PC-9 (cell line): ENCODE data around the gene PER2. TPM values are rescaled to one million over a fixed set of nuclear protein-coding genes. Genes with fewer than 3 reads are reported as not detected.
"Not testable (repeated sequence)": the region's sequence is repeated elsewhere in the genome, so short reads cannot be mapped to it uniquely, and the experiment has no call there.

Source experiments
- BruUV-seq: library from RNA; stranded (reverse); fragments of 400-500 nt; replicated peaks from 2 replicates; lab custom pipeline; 2021; lab: Mats Ljungman, UMichigan
- CTCF ChIA-PET: fragments of 300-600 bp; sonication (Branson Sonifier 250); formaldehyde crosslinking; loops from one replicate; lab custom pipeline; 2022; ENCODE audit warnings: antibody characterized with exemption; lab: Charles Lee
- POLR2A ChIA-PET: fragments of 300-600 bp; sonication (Branson Sonifier 250); formaldehyde crosslinking; loops from one replicate; lab custom pipeline; 2022; ENCODE audit warnings: antibody characterized with exemption; ENCODE audit not compliant: unreplicated experiment; lab: Charles Lee
- DNase-seq, 2 experiments: peaks; one replicate each; pipeline versions ENCODE4 v3.0.0 to v3.0.0-alpha.2; 2015 to 2022; ENCODE audit warnings: mixed read lengths in 1 of 2
- H2AFZ ChIP-seq: fragments of 200-600 bp; sonication (generic); 2 replicates; pipeline ENCODE4 v1.8.1; 2017; ENCODE audit warnings: antibody characterized with exemption
- H3F3A ChIP-seq: fragments of 200-600 bp; sonication (generic); 2 replicates; pipeline ENCODE4 v1.8.1; 2017; ENCODE audit warnings: antibody characterized with exemption, mild to moderate bottlenecking, low read depth; ENCODE audit not compliant: insufficient read depth
- H3K27ac ChIP-seq: fragments of 200-600 bp; sonication (generic); 2 replicates; pipeline ENCODE4 v1.6.1; 2016; ENCODE audit warnings: mixed run types
- H3K27me3 ChIP-seq: fragments of 200-600 bp; sonication (generic); 2 replicates; pipeline ENCODE4 v1.6.1; 2016; ENCODE audit warnings: low read depth, mixed run types; ENCODE audit not compliant: insufficient read depth
- H3K36me3 ChIP-seq: fragments of 200-600 bp; sonication (generic); 2 replicates; pipeline ENCODE4 v1.6.1; 2016; ENCODE audit warnings: low read depth, mixed run types
- H3K4me1 ChIP-seq: fragments of 200-600 bp; sonication (generic); replicated peaks from 2 replicates; pipeline ENCODE4 v1.6.1; 2016; ENCODE audit warnings: mixed run types; ENCODE audit not compliant: insufficient read depth
- H3K4me2 ChIP-seq: fragments of 200-600 bp; sonication (generic); 2 replicates; pipeline ENCODE4 v1.6.1; 2017; ENCODE audit warnings: mixed run types
- H3K4me3 ChIP-seq: fragments of 200-600 bp; sonication (generic); 2 replicates; pipeline ENCODE4 v1.6.1; 2016; ENCODE audit warnings: mixed run types
- H3K79me2 ChIP-seq: fragments of 200-600 bp; sonication (generic); 2 replicates; pipeline ENCODE4 v1.6.1; 2017; ENCODE audit warnings: low read depth, mixed run types
- H3K9me2 ChIP-seq: fragments of 200-600 bp; sonication (generic); 2 replicates; pipeline ENCODE4 v1.8.1; 2017; ENCODE audit warnings: mild to moderate bottlenecking; ENCODE audit not compliant: insufficient read depth
- H3K9me3 ChIP-seq: fragments of 200-600 bp; sonication (generic); 2 replicates; pipeline ENCODE4 v1.8.1; 2016; ENCODE audit warnings: low read depth; ENCODE audit not compliant: insufficient read depth
- H4K20me1 ChIP-seq: fragments of 200-600 bp; sonication (generic); 2 replicates; pipeline ENCODE4 v1.8.1; 2017; ENCODE audit not compliant: insufficient read depth
- EZH2 ChIP-seq: fragments of 200-600 bp; sonication (generic); IDR thresholded peaks from 2 replicates; pipeline ENCODE4 v1.8.0; 2017; ENCODE audit warnings: antibody characterized with exemption, low read depth
- intact Hi-C: fragments of 100-400 bp; cut with micrococcal nuclease; formaldehyde crosslinking; loops from one replicate; pipeline ENCODE4 v1.10.0; 2022; ENCODE audit not compliant: unreplicated experiment
- total RNA-seq: library from RNA; stranded (reverse); gene quantifications from 2 replicates; pipeline ENCODE4 v1.2.3, GENCODE V29; 2021
- TF ChIP-seq, protein P1 (sequence below): fragments of 200-600 bp; sonication (generic); conservative IDR thresholded peaks from 2 replicates; pipeline ENCODE4 v1.6.1; 2017; ENCODE audit warnings: mixed run types, antibody characterized with exemption, mild to moderate bottlenecking, moderate library complexity

PER2 gene
- total RNA-seq, 1 experiment from 2014 or later, result 18.9 TPM

GRCh38 chr2:238277695-238278094 lies 10.7 kb downstream of the PER2 start:
- Histone ChIP-seq H3K27me3 (no peaks in the 10 kb centered on the region), H4K20me1 (peaks cover 5% of the 10 kb centered on the region; the same call in 1 of the 2 replicates), H3K4me3 (no peak overlapping the region), H3K36me3 (no peaks in the 10 kb centered on the region), H3K79me2 (peaks cover 28% of the 10 kb centered on the region; the same call in 1 of the 2 replicates), H3K4me1 (no peaks in the 10 kb centered on the region), H3F3A (no peaks in the 10 kb centered on the region), H3K27ac (no peak overlapping the region), H3K9me2 (no peaks in the 10 kb centered on the region), H3K4me2 (no peak overlapping the region), H3K9me3 (no peaks in the 10 kb centered on the region), H2AFZ (no peak overlapping the region)
- intact Hi-C loops, result no loop called here
- POLR2A ChIA-PET, result no interaction called here
- no TSS peak for BruUV-seq
- CTCF ChIA-PET, result no interaction called here
- TF ChIP-seq EZH2, result no peak
- TF ChIP-seq, protein P1, sequence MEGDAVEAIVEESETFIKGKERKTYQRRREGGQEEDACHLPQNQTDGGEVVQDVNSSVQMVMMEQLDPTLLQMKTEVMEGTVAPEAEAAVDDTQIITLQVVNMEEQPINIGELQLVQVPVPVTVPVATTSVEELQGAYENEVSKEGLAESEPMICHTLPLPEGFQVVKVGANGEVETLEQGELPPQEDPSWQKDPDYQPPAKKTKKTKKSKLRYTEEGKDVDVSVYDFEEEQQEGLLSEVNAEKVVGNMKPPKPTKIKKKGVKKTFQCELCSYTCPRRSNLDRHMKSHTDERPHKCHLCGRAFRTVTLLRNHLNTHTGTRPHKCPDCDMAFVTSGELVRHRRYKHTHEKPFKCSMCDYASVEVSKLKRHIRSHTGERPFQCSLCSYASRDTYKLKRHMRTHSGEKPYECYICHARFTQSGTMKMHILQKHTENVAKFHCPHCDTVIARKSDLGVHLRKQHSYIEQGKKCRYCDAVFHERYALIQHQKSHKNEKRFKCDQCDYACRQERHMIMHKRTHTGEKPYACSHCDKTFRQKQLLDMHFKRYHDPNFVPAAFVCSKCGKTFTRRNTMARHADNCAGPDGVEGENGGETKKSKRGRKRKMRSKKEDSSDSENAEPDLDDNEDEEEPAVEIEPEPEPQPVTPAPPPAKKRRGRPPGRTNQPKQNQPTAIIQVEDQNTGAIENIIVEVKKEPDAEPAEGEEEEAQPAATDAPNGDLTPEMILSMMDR, result peak; percentile 38; the same call in 1 of the 2 replicates
- no peak for DNase-seq

DNA sequence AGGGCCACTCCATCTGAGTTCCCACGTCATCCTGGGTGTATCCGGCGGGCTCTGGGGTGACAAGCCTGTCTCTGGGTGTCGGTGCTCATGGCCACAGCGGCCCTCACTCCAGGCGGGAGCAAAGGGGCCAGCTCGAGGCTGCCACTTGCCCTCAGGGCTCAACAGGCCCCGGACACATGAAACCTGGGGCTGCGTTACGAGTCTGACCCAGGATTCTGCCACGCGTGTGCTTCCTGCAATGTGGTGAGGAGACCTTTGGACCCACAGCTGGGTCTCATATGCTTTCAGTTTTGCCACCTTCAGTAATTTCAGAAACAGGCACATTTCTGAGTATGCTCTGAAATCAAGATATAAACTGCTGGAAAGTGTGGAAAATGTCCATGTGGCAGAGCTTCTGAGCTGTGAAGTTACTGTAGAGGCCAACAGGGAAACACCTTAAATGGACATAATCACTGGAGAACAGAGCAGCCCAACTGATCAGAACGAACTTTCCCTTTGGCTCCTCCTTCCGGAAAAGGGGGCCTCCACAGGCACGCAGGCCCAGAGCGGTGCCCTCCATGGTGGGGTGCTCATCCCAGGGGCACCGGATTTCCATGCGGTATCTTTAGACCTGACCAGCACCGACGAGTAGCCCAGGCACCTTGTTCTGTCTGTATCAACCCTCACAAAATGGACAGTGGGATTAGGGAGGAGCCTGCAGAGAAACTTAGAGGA lies 14.1 kb downstream of the PER2 start:
- TF ChIP-seq, protein P1, result no peak
- TF ChIP-seq EZH2, result no peak
- Histone ChIP-seq H4K20me1 (no peaks in the 10 kb centered on the region), H3K4me3 (no peak overlapping the region), H3K36me3 (0 out of 2 replicates have a peak, but pooled peaks cover 4% of the 10 kb centered on the region), H2AFZ (no peak overlapping the region), H3F3A (no peaks in the 10 kb centered on the region), H3K27ac (no peak overlapping the region), H3K9me3 (no peaks in the 10 kb centered on the region), H3K4me2 (no peak overlapping the region), H3K79me2 (peaks cover 7% of the 10 kb centered on the region; the same call in 1 of the 2 replicates), H3K27me3 (no peaks in the 10 kb centered on the region), H3K4me1 (no peaks in the 10 kb centered on the region), H3K9me2 (no peaks in the 10 kb centered on the region)
- no TSS peak for BruUV-seq
- no peak for DNase-seq
- CTCF ChIA-PET, result no interaction called here
- POLR2A ChIA-PET, result no interaction called here
- intact Hi-C loops, result no loop called here

DNA sequence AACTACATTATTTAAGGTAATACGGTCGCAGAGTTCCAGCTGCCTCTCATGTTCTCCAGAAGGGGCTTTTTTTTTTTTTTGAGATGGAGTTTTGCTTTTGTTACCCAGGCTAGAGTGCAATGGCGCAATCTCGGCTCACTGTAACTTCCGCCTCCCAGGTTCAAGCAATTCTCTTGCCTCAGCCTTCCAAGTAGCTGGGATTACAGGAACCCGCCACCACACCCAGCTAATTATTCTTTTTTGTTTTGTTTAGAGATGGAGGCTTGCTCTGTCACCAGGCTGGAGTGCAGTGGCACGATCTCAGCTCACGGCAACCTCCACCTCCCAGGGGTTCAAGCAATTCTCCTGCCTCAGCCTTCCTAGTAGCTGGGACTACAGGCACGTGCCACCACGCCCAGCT lies 15.0 kb downstream of the PER2 start:
- DNase-seq, H3K9me3 ChIP-seq, H3K27ac ChIP-seq, H3K4me1 ChIP-seq, POLR2A ChIA-PET, BruUV-seq, H3K79me2 ChIP-seq, CTCF ChIA-PET, H4K20me1 ChIP-seq, intact Hi-C loops, H3K27me3 ChIP-seq, H3K9me2 ChIP-seq, H2AFZ ChIP-seq, H3K36me3 ChIP-seq, H3K4me3 ChIP-seq, H3F3A ChIP-seq, H3K4me2 ChIP-seq: not testable (repeated sequence)
